Activated naive CD4-positive, alpha-beta T cell treated with anti-CD3 and anti-CD28 coated beads, Interleukin-2, amount 50 U/mL, for 72 hours (primary cell): ENCODE results near the gene BGN. TPM values are rescaled to one million over a fixed set of nuclear protein-coding genes. Genes with fewer than 3 reads are reported as not detected.

Experiments used
- ATAC-seq, 2 donors: fragments of 150-1000 bp; cut with Tn5 transposase; 2 replicates each; pipeline ENCODE4 v1.10.0; 2021; ENCODE audit warnings: mild to moderate bottlenecking in 2 of 2, moderate library complexity in 2 of 2
- DNase-seq, 2 donors: peaks; one replicate each; pipeline ENCODE4 v3.0.0; 2021 to 2022; ENCODE audit warnings: low spot score in 2 of 2
- H3K27ac Mint-ChIP-seq, 2 donors: one replicate each; pipeline ENCODE4 v1.8.0; 2022; ENCODE audit warnings: mild to moderate bottlenecking in 2 of 2, mixed read lengths in 2 of 2
- H3K36me3 Mint-ChIP-seq, 2 donors: one replicate each; pipeline ENCODE4 v1.8.0; 2022; ENCODE audit warnings: mixed read lengths in 2 of 2
- H3K9me3 Mint-ChIP-seq, 2 donors: one replicate each; pipeline ENCODE4 v1.8.0; 2022; ENCODE audit warnings: mixed read lengths in 2 of 2
- total RNA-seq, 2 donors: library from RNA; stranded (reverse); gene quantifications; one replicate each; pipeline ENCODE4 v1.2.3, GENCODE V29; 2022

The BGN gene
- total RNA-seq, 2 donors from 2014 or later: not detected

DNA sequence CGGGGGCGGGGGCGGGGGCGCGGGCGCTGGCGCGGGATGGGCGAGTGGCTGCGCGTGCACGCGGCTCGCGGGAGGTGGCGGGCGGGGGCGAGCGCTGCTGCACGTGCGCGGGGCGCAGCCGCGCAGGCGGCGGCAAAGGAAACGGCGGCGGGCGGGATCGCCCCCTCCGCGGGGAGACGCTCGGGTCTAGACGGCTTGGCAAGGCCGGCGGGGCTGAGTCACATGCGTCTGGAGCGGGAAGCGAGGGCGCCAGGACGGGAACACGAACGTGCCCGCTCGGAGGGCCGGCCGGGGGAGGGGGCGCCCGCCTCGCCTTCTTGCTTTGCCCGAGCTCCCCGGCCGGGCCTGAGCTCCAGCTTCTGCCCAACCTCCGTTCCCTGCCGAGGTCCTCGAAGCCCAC, 20.1 kb upstream of the BGN start:
- peak in 1 of 2 donors; percentile 10 for DNase-seq
- Mint-ChIP-seq H3K27ac (no peak overlapping the region), H3K36me3 (no peaks in the 10 kb centered on the region), H3K9me3 (no peaks in the 10 kb centered on the region)
- no peak for ATAC-seq

DNA sequence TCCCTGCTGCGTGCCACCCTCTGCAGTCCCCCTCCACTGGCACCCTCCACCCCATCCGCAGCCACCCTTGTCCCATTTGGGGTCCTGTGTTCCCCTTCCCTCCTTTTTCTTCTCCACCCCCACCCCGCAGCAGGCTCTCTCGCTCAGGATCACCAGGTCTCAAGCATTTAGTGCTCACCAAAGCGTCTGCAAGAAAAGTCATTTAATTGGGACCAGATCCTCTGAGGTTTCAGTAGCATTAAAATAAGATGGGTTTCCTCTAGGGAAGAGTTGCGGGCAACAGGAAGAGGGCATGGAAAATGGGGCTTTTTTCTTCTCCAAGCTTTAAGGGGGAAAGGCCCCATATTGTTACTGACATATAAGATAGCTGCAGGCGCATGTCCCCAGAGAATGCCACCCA, 19.5 kb upstream of the BGN start:
- H3K36me3 Mint-ChIP-seq: no peaks in the 10 kb centered on the region
- DNase-seq (no peak), ATAC-seq (no peak)
- no peak overlapping the region for H3K27ac Mint-ChIP-seq
- no peaks in the 10 kb centered on the region for H3K9me3 Mint-ChIP-seq

DNA sequence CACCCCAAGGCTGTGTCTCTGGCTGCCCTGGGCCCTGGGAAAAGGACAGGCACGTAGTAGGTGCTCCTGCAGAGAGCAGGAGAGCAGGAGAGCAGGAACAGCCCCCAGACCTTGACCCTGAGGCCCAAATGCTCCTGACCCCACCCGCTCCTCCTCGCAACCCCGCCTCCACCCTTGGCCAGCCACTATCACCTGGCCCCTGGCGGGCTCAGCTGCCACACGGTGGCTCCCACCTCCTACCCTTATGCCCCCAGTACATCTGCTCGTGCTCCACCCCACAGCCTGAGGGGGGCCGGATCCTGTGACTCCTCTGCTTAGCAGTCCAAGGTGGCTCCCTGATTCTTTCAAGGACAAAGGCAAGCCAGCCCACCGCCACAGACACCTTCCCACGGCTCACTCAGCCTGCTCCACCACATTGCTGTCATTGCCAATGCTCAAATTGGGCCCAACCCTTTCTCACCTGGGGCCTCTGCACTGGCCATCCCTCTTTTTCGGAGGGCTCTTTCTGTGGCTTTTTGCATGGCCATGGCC, 19.0 kb upstream of the BGN start:
- no peaks in the 10 kb centered on the region for H3K36me3 Mint-ChIP-seq
- DNase-seq (no peak), ATAC-seq (no peak)
- H3K9me3 Mint-ChIP-seq: no peaks in the 10 kb centered on the region
- H3K27ac Mint-ChIP-seq: no peak overlapping the region

DNA sequence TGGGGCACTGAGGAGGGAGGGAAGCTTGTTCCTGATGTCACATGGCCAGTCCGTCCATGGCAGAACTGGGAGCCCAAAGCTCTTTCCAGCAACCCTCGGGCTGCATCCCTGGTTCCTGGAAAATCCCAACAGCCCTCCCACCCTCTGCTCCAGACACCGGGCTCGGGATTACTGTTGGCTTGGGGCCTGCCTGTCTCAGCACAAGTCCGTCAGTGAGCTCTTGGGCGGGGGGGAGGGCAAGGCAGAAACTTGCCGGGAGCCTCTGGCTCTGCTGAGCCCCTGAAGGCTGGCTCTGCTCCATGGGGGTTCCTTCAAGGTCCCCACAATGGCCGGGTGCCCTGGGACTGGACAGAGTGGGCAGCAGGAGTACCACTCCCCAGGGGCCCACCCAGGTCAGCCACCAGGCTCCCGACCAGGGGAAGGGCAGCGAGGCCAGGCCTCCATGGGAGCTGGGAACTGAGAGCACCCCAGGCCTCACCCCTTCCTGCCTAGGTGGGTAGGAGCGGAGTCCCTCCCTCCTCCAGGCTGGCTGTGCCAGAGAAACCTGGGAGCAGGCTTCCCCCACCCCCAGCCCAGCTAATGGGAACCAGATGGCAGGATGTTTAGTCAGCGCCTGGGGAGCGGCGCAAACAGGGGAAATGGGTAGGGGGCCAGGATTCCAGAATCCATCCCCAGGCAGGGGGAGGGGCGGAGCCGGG, 18.0 kb upstream of the BGN start:
- no peaks in the 10 kb centered on the region for H3K9me3 Mint-ChIP-seq
- DNase-seq (no peak), ATAC-seq (no peak)
- H3K27ac Mint-ChIP-seq: no peak overlapping the region
- no peaks in the 10 kb centered on the region for H3K36me3 Mint-ChIP-seq

DNA sequence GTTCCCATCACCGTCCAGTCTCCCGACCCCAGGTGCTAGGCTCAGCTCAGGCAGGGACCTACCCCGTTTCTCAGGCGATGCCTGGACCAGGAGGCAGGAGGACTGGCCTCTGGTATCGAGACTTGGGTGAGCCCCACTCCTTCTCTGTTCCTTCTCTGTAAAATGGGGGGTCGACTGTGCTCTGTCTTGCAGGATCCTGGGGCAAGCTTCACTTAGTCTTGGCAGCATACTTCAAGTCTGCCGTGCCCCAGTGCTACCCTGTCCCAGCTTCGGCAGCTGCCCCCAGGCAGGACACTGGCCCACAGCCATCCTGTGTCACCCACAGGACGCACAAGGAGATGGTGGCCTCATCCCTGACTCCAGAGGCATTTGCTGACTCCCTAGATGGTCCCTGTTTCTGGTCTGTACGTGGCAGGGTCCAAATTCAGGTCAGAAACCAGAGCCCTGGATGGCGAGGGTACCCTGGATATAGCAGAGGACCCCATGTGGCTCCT, 17.4 kb upstream of the BGN start:
- Mint-ChIP-seq H3K9me3 (no peaks in the 10 kb centered on the region), H3K36me3 (no peaks in the 10 kb centered on the region), H3K27ac (no peak overlapping the region)
- DNase-seq: no peak
- ATAC-seq: no peak

DNA sequence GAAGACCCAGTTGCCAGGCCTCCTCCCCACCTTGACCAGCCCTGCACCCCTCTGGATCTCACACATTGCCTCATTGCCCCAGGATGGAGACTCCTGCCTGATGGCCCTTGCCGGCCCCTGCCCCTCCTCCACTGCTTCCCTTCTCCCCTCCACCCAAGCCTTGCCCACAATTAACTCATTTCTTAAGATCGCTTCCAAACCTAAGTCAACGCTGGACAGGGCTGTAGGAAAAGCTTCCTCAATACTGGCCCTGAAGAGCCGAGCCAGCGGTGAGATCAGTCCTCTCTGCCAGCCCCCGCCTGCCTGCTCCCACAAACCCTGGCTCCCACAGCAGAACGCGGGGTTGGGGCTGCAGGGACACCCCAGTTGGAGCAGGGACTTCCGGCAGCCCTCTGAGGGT, 16.9 kb upstream of the BGN start:
- no peaks in the 10 kb centered on the region for H3K36me3 Mint-ChIP-seq
- DNase-seq: no peak

DNA sequence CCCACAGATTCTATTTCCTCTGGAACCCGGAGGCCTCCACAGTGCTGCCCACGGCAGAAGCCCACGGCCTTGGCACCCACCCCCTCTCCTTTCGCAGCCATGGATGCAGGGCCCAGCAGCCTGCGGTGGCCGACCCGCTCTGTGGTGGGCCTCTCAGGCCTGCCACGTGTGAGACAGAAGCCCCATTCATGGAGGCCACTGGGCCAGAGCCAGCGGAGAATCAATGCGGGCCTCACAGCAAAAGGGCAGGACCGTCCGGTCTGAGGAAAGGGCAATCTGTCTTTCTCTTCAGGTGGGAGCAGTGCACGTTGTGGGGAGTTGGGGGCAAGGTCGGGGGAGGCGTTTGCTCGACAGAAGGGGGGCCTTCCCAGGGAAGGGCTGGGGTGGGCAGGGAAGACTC, 16.0 kb upstream of the BGN start:
- Mint-ChIP-seq H3K9me3 (no peaks in the 10 kb centered on the region), H3K27ac (no peak overlapping the region), H3K36me3 (no peaks in the 10 kb centered on the region)
- DNase-seq (no peak), ATAC-seq (no peak)

More for the DNA sequence above, 16.9 kb upstream of the BGN start:
- Mint-ChIP-seq H3K27ac (no peak overlapping the region), H3K9me3 (no peaks in the 10 kb centered on the region)
- ATAC-seq: no peak

DNA sequence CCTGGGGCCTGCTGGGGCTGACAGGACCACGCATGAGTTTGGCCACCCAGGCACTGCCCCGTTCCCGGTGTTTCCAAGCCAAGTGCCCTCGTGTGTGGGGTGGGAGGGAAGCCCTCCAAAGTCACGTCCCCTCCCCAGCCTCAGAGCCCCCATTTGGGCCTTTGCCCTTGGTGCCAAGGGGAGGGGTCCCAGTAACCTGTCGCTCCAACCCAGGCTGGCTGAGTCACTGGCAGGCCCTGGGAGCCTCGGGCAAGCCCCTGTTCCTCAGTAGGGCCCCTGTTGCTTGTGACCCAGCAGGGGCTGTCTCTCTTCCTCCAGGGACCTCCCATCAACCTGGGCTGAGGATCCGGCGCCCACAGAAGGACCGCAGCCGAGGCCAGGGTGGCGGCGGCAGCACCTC, 13.7 kb upstream of the BGN start:
- Mint-ChIP-seq H3K9me3 (no peaks in the 10 kb centered on the region), H3K27ac (no peak overlapping the region), H3K36me3 (no peaks in the 10 kb centered on the region)
- DNase-seq: no peak
- ATAC-seq: no peak

DNA sequence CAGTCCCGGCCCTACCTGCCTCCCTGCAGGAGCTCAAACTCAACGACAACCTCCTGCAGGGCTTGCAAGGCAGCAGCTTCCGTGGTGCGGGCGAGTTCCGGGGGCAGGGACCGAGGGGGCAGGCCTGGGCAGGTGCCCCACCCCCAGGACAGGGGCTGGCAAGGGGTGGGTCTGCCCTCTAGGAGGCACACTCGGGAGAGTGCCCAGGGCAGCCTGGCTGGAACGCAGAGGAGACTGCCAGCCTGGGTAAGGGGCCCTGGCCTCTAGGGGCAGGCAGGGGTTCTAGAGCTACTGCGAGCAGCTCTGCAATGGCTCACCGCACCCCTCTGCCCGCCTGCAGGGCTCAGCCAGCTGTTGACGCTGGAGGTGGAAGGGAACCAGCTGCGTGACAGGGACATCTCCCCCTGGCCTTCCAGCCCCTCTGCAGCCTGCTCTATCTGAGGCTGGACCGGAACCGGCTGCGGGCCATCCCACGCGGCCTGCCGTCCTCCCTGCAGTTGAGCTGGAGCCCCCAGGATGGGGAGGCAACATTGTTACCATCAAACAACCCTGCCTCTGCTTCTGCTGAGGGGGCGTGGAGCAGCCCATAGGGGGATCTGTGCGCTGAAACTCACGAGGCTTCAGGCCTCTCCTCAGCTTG, 12.3 kb upstream of the BGN start:
- Mint-ChIP-seq H3K27ac (no peak overlapping the region), H3K9me3 (no peaks in the 10 kb centered on the region), H3K36me3 (no peaks in the 10 kb centered on the region)
- ATAC-seq (no peak), DNase-seq (no peak)

DNA sequence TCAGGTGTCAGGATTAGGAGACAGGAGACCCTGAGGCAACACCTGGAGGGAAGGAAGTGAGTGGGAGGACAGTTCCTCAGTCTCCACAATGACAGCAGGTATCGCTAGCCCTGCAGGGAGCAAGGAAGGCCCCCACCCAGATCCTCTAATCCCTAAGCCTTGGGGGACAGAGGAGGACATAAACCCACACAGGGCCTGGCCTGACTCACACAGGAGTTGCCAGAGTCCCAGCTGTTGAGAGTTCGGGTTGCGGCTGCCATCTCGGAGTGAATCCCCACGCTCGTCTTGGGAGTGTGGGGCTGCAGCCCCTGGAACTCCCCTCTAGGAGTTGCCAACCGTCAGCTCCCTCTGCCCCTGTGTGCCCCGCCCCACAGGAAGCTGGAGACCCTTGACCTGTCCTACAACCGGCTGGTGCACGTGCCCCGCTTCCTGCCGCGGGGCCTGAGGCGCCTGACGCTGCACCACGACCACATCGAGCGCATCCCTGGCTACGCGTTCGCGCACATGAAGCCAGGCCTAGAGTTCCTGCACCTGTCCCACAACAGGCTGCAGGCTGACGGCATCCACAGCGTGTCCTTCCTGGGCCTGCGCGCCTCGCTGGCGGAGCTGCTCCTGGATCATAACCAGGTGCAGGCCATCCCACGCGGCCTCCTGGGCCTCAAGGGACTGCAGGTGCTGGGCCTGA, 9.2 kb upstream of the BGN start:
- no peak for ATAC-seq
- Mint-ChIP-seq H3K36me3 (no peaks in the 10 kb centered on the region), H3K27ac (no peak overlapping the region), H3K9me3 (no peaks in the 10 kb centered on the region)
- no peak for DNase-seq

DNA sequence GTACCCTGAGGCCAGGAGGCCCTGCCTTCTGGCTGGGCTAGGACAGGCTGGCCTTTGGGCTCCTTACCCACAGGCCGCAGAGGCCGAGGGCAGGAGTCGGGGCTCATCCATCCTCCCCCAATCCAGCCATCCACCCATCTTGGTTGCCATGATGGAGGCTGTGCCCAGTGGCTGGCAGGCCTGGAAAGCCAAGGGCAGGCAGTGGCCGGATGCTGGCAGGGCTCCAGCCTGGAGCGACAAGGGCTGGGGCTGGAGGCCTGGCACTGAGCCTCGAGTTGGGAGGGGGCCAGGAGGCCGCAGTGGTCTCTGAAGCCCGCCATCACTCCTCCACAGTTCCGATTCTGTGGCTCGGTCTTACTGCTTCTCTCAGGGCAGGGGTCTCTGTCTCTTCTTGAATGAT, 8.6 kb upstream of the BGN start:
- no peak for ATAC-seq
- Mint-ChIP-seq H3K27ac (no peak overlapping the region), H3K9me3 (no peaks in the 10 kb centered on the region), H3K36me3 (no peaks in the 10 kb centered on the region)
- DNase-seq: no peak

DNA sequence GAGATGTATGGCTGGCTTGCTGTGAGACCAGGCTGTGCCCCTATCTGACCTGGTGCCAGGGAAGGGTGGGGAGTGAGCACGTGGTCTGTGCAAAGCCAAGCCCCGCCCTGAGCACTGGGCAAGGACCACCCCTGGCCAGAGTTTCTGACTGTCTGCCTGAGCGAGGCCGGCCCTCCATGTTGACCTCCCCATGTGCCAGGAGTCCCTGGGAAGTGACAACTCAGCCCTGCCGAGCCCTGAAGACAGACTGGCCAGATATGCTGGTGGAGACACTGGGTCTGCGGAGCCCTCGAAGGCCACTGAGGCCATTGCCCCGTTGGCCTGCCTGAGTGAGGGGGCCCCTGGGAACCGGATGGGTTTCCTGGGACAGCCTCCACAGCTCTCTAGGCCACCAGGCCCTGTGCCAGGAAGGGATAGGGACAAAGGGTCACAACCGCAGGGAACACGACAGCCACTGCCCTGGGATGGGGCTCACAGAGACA, 7.1 kb upstream of the BGN start:
- H3K36me3 Mint-ChIP-seq: no peaks in the 10 kb centered on the region
- H3K27ac Mint-ChIP-seq: no peak overlapping the region
- DNase-seq (no peak), ATAC-seq (no peak)
- no peaks in the 10 kb centered on the region for H3K9me3 Mint-ChIP-seq

DNA sequence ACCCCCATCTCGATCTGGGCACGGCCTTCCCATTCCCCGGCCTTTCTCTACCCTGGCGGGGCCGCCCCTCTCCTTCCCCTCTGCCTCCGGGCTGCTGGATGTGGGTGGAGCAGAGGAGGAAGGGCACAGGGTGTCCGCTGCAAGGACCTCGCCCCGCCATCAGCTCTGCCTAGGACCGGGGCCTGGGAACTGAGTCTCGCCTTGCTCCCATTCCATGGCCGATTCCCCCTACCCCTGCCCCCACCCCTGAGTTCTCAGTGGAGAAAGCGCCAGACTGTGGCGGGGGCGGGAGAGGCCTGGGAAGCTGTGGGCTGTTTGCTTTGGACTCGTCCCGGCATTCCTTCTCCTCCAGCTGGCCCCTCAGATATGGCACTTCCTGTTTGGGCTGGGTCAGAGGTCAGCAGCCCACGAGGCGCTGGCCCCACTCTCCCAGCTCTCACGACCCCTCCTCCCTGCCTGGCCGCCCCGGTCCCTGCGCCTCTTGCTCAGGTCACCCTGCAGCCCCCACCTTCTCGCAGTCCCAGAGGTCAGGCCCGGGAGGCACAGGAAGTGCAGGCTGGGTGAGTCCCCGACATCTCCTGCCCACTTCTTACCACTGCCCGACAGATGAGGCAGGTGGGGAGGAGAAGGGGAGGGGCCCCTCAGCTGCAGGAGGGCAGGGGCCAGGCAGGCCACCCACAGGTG, 6.4 kb upstream of the BGN start:
- no peaks in the 10 kb centered on the region for H3K36me3 Mint-ChIP-seq

DNA sequence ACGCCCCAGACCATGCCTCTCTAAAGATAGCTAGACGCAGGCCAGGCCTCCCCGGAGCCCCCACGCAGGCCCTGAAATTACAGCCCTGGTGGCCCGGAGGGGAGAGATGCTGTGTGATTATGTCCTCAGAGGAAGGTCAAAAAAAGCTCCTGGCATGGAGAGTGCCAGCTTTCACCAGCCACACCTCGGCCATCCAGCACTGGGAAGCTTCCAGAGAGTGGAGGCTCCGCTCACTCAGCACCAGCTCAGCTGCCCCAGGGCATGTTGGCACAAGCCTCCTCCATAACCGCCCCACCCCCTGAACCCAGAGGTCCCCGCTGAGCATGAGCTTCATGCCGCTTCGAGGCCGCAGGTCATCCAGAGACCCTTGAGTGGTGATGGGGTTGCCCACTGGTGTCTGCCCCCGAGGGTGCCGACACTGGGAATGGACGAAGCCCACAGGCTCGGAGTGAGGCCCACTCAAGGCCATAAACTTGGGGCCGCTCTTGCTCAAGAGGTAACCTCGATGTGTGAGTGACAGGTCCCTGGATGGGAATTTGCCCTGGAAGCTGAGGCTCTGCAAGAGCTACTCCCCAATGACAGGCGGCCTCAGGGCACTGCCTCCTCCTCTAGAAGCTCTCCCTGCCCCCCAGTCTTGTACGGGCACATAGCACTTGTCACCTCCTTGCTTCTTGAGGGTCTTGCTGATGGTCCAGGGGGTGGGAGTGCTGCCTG, 4.4 kb upstream of the BGN start:
- no peak overlapping the region for H3K27ac Mint-ChIP-seq
- ATAC-seq (no peak), DNase-seq (no peak)
- no peaks in the 10 kb centered on the region for H3K36me3 Mint-ChIP-seq
- no peaks in the 10 kb centered on the region for H3K9me3 Mint-ChIP-seq

More for the DNA sequence above, 6.4 kb upstream of the BGN start:
- ATAC-seq (no peak), DNase-seq (no peak)
- no peak overlapping the region for H3K27ac Mint-ChIP-seq
- no peaks in the 10 kb centered on the region for H3K9me3 Mint-ChIP-seq

DNA sequence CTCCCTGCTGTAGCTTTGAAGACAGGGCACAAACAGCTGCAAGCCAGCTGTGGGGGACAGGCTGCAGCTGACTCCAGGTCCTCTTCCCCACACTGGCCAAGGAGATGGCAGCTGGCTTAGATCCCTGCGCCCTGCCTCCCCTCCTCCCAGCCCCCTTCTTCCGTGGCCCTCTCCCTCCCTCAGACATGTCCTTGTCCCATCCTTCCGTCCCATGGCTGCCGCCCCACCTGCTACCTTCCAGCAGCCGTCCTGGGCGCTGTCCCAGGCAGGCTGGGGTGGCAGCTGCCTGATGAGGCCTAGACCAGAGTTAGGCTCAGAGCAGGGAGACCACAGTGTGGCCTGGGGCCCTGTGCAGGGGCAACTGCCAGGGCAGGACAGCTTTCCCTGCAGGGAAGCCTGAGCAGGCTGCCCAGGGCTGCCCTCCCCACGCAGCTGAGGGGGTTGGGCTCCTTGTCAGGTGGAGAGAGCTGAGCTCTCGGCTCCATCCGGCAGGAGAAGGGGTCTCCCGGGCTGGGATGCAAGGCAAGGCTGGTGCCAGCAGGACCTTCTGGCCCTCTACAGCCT, 3.3 kb upstream of the BGN start:
- H3K27ac Mint-ChIP-seq: no peak overlapping the region
- H3K36me3 Mint-ChIP-seq: no peaks in the 10 kb centered on the region
- DNase-seq: no peak
- no peak for ATAC-seq
- H3K9me3 Mint-ChIP-seq: no peaks in the 10 kb centered on the region

DNA sequence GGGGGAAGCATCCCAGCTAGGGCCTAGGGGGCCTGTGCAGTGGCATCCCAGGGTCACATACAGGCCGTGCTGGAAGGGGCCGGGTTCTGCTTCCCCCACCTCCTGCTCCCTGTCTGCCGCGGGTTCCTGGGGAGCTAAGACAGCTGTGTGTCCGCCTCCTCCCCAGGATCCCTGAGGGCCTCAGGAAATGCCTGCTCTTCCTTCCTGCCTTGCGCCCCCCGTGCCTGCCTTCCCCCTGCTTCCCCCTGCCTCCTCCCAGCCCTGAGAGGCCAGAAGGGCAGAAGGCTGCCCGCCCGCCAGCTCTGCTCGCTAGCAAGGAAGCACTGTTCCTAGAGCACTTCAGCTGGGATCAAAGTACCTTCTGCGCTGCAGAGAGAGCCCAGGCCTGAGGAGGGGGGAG, 2.9 kb upstream of the BGN start:
- ATAC-seq (no peak), DNase-seq (no peak)
- H3K27ac Mint-ChIP-seq: no peak overlapping the region
- H3K9me3 Mint-ChIP-seq: no peaks in the 10 kb centered on the region
- H3K36me3 Mint-ChIP-seq: no peaks in the 10 kb centered on the region
